Type B pancreatic cell (in vitro differentiated cells): ENCODE measurements around the gene RGCC. TPM values are rescaled to one million over a fixed set of nuclear protein-coding genes. Genes with fewer than 3 reads are reported as not detected.
"Not testable (repeated sequence)": the region's sequence is repeated elsewhere in the genome, so short reads cannot be mapped to it uniquely, and the experiment has no call there.

Experiments
- DNase-seq: peaks from one replicate; pipeline ENCODE4 v3.0.0; 2021; ENCODE audit warnings: mixed read lengths; ENCODE audit not compliant: unreplicated experiment; ENCODE audit errors: extremely low spot score
- H3K27ac Mint-ChIP-seq: 2 replicates; pipeline ENCODE4 v1.8.0; 2021; ENCODE audit warnings: mild to moderate bottlenecking, mixed read lengths
- H3K27me3 Mint-ChIP-seq: 2 replicates; pipeline ENCODE4 v1.8.0; 2021; ENCODE audit warnings: mixed read lengths
- H3K36me3 Mint-ChIP-seq: 2 replicates; pipeline ENCODE4 v1.8.0; 2021; ENCODE audit warnings: mixed read lengths
- H3K4me1 Mint-ChIP-seq: one replicate; pipeline ENCODE4 v1.8.0; 2021; ENCODE audit warnings: mixed read lengths; ENCODE audit not compliant: unreplicated experiment
- H3K4me3 Mint-ChIP-seq: 2 replicates; pipeline ENCODE4 v1.8.0; 2021; ENCODE audit warnings: mild to moderate bottlenecking, mixed read lengths
- H3K9me3 Mint-ChIP-seq: 2 replicates; pipeline ENCODE4 v1.8.0; 2021; ENCODE audit warnings: mixed read lengths
- CTCF ChIP-seq: fragments of 200-600 bp; sonication (generic); conservative IDR thresholded peaks from 2 replicates; pipeline ENCODE4 v1.5.0; 2021; ENCODE audit warnings: antibody characterized with exemption, mild to moderate bottlenecking
- total RNA-seq: library from RNA; stranded (reverse); gene quantifications from 2 replicates; pipeline ENCODE4 v1.2.1, GENCODE V29; 2021; ENCODE audit warnings: low replicate concordance

The RGCC gene
- total RNA-seq, 1 donor from 2014 or later = 2.7 TPM

- no peak for DNase-seq
- TF ChIP-seq CTCF = no peak
- peaks cover 4% of the 10 kb centered on the region for H3K4me1 Mint-ChIP-seq
- no peaks in the 10 kb centered on the region for H3K36me3 Mint-ChIP-seq
- H3K27me3 Mint-ChIP-seq = no peaks in the 10 kb centered on the region
- no peak overlapping the region for H3K4me3 Mint-ChIP-seq
- peaks cover 6% of the 10 kb centered on the region for H3K9me3 Mint-ChIP-seq
- H3K27ac Mint-ChIP-seq = no peak overlapping the region
These were observed 37.2 kb upstream of the RGCC start for GRCh38 chr13:41420146-41420545.

GRCh38 chr13:41421330-41421729, 36.0 kb upstream of the RGCC start:
- H3K36me3 Mint-ChIP-seq, DNase-seq, H3K27me3 Mint-ChIP-seq, H3K4me3 Mint-ChIP-seq, H3K27ac Mint-ChIP-seq, H3K4me1 Mint-ChIP-seq: not testable (repeated sequence)
- peaks cover 10% of the 10 kb centered on the region for H3K9me3 Mint-ChIP-seq

- H3K27me3 Mint-ChIP-seq, H3K9me3 Mint-ChIP-seq, H3K4me3 Mint-ChIP-seq, DNase-seq, H3K4me1 Mint-ChIP-seq, H3K27ac Mint-ChIP-seq, H3K36me3 Mint-ChIP-seq: not testable (repeated sequence)
These were observed 35.4 kb upstream of the RGCC start for GRCh38 chr13:41421983-41422382.

GRCh38 chr13:41423259-41423658, 34.1 kb upstream of the RGCC start:
- H3K36me3 Mint-ChIP-seq, H3K27me3 Mint-ChIP-seq, H3K4me1 Mint-ChIP-seq, H3K27ac Mint-ChIP-seq, H3K4me3 Mint-ChIP-seq, H3K9me3 Mint-ChIP-seq, DNase-seq: not testable (repeated sequence)

- not testable (repeated sequence) for H3K4me3 Mint-ChIP-seq, H3K9me3 Mint-ChIP-seq, H3K27ac Mint-ChIP-seq, DNase-seq, H3K4me1 Mint-ChIP-seq, H3K36me3 Mint-ChIP-seq
- peaks cover 13% of the 10 kb centered on the region for H3K27me3 Mint-ChIP-seq
These were observed 32.7 kb upstream of the RGCC start for GRCh38 chr13:41424675-41425074.

- Mint-ChIP-seq H3K4me1 (no peaks in the 10 kb centered on the region), H3K27ac (no peak overlapping the region), H3K9me3 (peaks cover 8% of the 10 kb centered on the region), H3K36me3 (peaks cover 4% of the 10 kb centered on the region), H3K4me3 (no peak overlapping the region), H3K27me3 (peaks cover 13% of the 10 kb centered on the region)
- DNase-seq = no peak
- TF ChIP-seq CTCF = no peak
These were observed 31.3 kb upstream of the RGCC start for GRCh38 chr13:41426047-41426446.

GRCh38 chr13:41427666-41428065, 29.7 kb upstream of the RGCC start:
- Mint-ChIP-seq H3K9me3 (peaks cover 8% of the 10 kb centered on the region), H3K27ac (no peak overlapping the region), H3K4me3 (no peak overlapping the region), H3K36me3 (peaks cover 4% of the 10 kb centered on the region), H3K27me3 (peaks cover 16% of the 10 kb centered on the region), H3K4me1 (no peaks in the 10 kb centered on the region)
- TF ChIP-seq CTCF = no peak
- no peak for DNase-seq

- no peak overlapping the region for H3K4me3 Mint-ChIP-seq
- no peaks in the 10 kb centered on the region for H3K4me1 Mint-ChIP-seq
- peaks cover 8% of the 10 kb centered on the region for H3K9me3 Mint-ChIP-seq
- TF ChIP-seq CTCF = no peak
- no peak overlapping the region for H3K27ac Mint-ChIP-seq
- peaks cover 16% of the 10 kb centered on the region for H3K27me3 Mint-ChIP-seq
- DNase-seq = no peak
- H3K36me3 Mint-ChIP-seq = peaks cover 4% of the 10 kb centered on the region
These were observed 29.2 kb upstream of the RGCC start for GRCh38 chr13:41428155-41428554.

GRCh38 chr13:41434030-41434429, 23.3 kb upstream of the RGCC start:
- not testable (repeated sequence) for H3K27ac Mint-ChIP-seq, H3K36me3 Mint-ChIP-seq, H3K4me3 Mint-ChIP-seq, H3K4me1 Mint-ChIP-seq, H3K9me3 Mint-ChIP-seq, H3K27me3 Mint-ChIP-seq, DNase-seq
